HG02938 (cell line): ENCODE data around the gene NRXN2.

Source experiments
- ATAC-seq: cut with Tn5 transposase; IDR thresholded peaks from one replicate; pipeline ENCODE4 v1.9.1; 2021; ENCODE audit warnings: mild to moderate bottlenecking, moderate library complexity; ENCODE audit not compliant: unreplicated experiment

Gene NRXN2

DNA sequence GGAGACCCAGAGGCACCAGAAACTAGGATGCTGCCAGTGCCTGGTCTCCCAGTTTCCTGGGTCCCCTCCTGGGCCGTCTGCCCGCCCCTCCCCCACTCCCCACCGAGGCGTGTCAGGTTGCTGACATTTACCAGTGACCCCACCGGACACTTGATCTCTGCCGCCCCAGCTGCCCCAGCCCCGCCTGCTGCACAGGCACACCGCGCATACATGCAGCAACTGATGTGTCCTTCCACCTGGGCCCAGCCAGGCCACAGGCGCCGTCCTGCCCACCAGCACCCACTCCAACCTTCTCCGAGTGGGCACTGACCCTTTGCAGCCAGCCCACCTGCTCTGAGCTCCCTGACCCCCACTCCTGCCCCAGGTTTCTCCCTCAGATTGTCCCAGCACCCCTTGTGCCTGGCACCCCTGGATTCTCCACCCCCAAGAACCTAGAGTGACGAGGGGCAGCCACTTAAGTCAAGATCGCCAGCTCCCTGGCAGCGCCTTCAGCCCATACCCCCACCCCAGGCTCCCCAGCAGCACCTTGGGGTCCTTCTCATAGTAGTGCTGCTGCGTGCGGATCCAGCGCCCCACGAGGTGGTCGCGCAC lies 36.2 kb upstream of the NRXN2 start:
- ATAC-seq: no peak

DNA sequence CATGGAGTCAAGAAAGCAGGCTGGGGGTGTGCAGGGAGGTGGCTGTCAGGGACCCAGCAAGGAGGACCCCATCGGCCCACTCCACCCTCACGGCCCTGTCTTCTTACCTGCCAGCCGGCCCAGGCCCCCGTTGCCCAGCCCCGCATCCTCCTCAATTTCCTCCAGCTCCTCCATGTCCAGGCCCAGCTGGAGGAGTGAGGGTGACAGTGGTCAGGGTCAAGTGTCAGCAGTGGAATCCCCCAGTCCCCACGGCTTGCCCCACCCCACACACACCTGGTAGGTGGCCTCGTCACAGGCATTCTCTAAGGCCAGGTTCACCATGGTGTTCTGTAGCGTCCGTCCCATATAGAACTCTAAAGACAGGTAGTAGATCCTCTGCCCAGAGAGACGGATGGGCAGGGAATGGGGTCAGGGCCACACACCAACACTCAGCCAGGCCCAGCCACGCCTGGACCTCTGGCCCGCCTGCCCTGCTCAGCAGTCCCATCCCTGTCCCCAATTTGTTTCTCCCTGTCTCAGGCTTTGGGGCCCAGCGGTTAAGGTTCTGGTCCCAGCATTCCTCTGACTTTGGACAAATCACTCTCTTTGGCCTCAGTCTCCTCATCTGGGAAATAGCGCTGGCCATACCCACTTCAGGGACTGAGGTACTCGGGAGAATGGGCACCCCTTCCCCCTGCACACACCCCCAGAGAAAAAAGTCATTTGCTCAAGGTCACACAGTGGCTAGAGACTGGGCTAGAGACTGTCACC lies 35.5 kb upstream of the NRXN2 start:
- ATAC-seq: no peak

DNA sequence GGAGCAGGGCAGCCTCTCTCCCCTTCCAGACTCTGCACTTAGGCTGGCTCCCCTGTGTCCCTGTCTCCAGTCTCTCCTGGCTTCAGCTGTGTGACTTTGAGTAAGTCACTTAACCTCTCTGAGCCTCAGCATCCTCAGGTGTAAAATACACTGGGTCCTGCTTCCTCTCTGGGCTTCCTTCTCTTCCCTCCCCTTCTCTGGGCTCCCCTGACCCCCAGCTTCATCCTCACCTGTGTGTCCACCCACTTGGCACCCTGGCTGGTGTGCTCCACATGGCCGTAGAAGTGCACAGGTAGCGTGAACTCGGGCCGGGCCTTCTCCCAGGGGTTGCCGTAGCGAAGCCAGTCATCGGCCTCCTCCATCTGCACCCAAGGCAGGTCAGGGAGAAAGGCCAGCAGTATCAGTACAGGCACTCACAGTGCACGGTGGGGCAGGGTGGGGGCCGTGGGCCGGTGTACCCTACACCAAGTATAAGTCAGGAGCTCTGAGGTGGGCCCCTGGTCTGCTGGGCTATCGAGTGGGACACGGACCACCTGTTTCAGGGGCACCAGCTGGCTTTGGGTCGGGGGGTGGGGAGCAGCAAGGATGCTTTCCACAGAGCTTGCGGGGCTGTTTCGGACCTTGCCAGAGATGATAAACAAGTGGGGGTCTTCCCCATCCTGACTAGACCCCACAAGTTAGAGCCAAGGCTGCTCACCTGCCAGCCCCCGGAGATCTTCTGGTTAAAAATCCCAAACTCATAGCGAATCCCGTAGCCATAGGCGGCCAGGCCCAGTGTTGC lies 34.7 kb upstream of the NRXN2 start:
- ATAC-seq: no peak

DNA sequence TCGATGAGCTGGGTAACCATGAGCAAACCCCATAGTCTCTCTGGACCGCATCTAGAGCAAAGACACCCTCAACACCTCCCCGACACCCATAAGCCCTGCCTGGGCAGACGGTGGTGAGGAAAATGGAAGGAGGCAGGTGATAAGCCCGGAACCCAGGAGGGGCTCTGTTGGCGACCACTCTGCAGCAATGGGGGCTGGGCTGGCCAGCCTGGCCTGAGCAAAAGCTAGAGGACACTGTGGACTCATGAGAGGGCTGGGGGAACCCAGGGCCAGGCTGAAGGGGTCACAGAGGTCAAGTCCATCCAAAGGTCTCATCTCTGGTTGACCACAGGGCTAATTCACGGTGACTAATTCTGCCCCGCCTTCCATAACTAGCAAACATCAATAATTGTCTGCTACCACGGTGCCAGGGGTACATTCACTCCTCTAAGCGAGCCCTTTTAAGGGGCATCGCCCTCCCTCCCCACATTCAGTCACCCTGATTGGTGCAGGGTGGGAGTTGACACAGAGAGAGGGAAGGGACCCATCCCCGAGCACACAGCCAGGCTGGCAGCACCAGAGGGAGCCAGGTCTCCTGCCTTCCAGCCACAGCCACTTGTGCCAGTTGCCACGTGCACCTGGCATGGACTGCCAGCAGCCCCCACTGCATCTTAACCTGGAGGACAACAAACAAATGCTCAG lies 32.8 kb upstream of the NRXN2 start:
- ATAC-seq: no peak

DNA sequence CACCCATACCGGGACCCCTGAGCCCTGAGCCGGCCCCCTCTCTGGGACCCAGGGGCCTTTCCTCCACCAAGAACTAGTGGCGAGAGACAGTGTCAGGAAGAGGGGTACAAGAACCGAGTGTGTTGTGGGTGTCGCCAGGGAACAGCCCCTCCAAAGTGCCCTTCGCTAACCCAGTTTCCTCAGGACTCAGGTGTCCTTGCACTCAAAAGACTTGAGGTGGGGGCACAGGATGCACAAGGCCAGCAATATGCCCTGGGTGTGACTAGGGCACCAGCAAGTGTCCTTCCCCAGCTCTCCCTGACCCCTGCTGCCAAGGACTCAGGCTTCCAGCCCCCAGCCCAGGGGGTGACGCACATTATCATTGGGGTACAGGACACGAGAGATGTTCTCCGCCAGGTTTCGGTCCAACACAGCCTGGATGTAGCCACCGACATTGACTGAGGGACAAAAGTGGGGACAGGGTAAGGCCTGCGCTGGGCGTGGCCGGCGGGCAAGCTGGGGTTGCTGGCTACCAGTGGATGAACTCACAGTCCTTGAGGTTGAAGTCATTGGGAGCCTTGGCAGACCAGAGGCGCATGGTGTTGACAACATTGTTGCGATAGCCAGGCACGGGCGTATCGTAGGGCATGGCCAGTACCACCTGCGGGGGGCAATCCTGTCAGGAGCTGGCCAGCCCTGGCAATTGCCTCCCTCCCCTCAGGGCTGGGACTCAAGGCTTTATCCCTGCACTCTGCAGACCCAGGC lies 32.1 kb upstream of the NRXN2 start:
- no peak for ATAC-seq

DNA sequence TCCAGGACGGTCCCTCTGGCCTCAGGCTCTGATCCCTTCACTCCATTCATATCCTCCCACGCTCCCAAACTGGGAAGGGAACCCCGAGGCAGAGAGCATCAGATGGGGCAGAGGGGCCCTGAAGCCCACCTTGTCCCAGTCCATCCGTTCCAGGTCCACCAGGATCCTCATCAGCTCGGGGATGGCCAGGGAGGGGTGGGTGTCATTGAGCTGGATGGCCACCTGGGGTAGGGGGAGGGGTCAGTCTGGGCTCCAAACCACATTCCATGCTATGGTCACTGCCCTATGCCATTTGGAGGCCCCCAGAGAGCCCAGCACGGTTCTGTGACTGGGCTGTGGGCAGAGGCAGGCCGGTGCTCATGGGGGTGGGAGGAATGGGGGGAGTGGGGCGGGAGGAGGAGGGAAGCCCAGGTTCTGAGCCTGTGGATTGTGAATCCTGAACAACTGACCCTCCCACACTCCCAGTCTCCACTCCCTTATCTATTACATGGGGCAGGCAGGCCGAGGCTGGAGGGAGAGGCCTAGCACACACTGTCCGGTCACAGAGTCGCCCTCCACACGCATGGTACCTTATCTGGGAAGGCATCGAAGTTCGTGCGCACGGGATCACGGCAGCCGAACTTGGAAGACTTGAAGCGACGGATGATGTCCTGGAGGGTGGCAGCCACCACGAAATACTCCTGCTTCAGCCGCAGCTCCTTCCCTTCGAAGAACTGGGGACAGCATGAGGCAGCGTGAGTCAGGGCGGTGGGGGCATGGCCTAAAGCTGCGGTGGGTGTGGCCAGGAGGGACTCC lies 31.3 kb upstream of the NRXN2 start:
- ATAC-seq: no peak

DNA sequence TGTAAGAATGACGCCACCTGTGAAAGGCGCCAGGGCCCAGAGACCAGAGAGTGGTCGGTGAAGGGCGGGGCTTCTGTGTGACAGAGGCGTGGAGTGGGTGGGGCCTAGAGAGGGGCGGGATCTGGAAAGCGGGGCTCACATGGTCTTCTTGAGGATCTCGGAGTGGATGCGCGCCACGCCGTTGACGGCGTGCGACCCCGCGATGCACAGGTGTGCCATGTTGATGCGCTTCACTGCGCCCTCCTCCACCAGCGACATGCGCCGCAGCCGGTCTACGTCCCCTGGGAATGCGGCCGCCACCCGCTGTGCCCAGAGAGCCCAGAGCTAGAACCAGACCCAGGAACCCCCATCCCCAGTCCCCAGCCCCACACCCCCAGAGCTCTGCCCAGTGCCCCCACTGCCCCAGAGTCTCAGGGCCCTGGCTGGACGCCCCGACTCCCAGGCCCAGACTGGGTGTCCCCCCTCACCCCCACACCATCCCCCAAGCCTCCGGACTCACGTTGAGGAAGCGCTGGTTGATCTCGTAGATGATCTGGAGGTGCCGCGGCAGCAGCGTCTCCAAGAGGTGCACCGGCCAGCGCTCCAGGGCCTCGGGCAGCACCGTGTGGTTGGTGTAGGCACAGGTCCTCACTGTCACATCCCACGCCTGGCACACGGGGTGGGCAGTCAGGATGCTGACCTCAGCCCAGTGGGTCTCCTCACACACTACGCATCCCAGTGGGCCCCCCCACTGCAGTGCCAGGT lies 30.6 kb upstream of the NRXN2 start:
- ATAC-seq: no peak

DNA sequence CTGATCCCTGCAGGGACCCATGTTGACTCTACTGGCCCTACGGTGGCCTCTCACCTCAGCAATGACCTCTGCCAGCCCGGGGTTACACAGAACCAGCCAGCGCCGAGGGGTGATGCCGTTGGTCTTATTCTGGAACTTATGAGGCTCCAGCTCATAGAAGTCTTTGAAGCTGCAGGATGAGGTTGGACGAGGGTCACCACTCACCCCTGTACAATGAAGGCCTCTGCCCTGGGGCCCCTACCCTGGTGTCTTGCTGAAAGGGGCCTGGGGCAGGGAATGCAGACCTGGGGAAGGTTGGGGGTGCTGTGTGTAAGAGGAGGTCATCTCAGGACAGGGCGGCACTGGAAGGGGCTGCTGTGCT lies 30.0 kb upstream of the NRXN2 start:
- ATAC-seq: no peak

DNA sequence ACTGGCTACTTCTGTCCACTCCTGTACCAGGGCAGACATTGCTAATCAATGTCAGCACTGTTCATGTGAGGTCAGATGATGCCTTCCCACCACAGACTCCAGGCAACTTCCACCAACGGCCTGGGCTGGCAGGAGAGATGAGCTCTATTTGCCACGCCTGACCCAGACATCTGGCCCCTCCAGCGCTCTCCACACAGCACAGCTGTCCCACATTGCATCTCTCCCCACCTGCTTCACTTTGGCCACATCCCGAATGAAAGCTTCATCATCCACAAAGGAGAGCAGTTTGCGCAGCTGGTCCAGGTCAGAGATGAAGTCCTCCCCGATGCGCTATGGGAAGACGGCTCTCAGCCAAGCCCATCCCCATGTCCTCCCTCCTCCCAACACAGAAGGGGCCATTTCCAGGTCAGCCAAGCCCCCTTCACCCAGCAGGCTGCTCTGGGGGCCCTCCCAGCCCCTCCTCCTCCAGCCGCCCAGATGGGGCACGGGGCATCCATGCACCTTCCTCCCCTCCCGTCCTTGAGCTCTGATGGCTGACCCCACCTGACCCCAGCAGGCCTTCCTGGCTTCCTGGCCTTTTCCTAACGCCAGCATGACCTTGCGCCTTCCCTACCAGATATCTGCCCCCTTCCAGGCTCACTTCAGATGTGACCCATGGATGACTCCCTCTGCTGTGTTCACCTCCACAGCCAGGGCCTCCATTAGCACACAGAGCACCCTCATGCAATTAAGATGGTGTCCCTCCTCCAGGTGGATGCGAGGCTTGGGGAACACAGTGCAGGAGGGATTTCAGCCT lies 29.4 kb upstream of the NRXN2 start:
- ATAC-seq: no peak

DNA sequence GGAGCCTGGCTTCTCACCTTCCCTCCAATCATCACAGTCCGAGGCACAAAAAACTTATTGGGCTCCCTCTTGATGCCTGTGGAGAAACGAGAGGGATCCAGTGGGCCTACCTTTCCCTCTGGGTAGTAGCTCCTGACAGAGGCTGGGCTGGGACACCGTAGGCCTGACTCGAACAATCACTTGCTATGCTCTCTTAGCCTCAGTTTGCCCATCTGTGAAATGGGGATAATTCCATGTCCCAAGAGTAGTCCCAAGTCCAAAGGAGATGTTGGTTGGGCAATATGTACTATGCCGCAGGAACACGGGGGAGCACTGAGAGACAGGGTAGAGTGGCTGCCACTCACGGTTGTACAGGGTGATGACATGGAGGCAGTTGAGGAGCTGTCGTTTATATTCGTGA lies 28.6 kb upstream of the NRXN2 start:
- no peak for ATAC-seq

DNA sequence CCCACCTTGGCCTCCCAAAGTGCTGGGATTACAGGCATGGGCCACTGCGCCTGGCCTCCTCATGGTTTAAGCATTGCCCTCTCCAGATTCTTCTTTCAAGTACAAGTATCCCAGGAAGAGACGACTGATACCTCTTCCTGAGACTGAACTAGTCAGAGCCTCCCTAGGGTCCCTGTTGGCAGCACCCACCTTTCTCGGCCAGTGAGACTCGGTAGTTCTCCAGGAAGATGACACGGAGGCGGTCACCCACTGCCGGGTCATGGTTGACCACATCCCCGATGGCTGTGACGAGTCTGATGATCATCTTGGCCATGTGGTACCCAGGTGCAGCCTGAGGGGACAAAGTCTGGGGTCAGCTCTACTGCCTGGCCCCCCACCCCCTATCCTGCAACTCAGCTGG lies 28.1 kb upstream of the NRXN2 start:
- ATAC-seq: no peak

DNA sequence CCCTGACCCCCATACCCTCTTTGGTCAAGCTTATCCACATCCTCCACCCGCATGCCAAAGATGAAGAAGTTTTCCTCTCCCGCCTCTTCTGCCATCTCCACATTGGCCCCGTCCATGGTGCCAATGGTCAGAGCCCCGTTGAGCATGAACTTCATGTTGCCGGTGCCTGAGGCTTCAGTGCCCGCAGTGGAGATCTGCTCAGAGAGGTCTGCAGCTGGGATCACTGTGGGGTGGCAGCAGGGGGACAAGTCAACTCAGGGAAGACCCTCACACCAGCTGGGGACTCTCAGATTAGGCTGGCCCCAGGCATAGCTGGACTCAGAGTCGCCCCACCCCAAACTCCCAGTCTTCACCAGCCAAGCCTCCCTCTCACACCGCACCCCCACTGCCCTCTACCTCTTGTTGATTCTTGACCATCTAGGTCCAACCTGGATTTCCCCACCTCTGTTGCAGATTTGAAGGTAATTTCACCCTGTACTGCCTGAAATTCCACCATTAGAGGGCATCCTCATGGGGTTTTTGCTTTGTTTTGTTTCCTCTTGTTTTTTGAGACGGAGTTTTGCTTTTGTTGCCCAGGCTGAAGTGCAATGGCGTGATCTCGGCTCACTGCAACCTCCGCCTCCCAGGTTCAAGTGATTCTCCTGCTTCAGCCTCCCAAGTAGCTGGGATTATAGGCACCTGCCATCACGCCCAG lies 27.5 kb upstream of the NRXN2 start:
- ATAC-seq: no peak

DNA sequence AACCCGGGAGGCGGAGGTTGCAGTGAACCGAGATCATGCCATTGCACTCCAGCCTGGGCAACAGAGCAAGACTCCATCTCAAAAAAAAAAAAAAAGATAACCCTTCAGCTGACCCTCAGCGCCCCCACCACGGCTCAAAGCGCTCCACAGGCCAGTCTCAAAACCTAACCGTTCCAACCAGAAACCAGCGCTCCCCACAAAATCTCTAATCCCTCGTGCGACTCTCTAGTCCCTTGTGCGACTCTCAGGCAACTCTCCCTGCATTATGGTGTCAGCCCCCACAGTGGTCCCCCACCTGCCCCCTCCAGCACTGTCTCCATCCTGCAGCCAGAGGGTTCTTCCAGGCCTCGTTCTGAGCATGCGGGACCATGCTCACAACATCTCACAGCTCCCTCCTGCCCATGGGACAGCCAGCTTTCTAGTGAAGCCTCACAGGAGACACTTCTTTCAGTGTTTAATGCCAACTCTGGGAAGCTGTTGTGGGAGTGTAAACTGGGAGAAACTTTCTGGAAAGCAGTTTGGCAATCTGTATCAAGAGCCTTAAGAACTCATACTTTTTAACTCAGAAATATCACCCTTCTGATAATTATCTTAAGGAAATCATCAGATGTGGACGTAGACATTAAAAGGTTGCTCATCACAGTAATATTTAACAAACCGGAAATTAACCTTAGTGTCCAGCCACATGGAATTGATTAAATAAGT lies 25.1 kb upstream of the NRXN2 start:
- no peak for ATAC-seq

DNA sequence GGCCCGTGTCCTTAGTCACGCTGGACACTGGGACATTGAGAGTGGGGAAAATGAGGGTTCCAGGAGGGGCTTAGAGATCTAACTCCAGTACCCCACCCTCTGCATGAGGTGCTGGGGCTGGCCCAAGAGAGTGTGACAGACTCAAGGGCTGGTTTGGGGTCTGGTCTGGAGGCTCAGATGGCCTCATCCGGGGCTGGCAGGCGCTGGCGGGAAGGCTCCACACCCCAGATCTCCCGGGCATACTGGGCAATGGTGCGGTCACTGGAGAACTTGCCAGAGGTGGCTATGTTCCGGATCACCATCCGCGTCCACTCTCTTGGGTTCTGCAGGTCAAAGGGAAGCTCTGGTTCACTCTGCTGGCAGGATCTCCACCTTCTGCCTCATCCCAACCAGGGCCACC lies 23.5 kb upstream of the NRXN2 start:
- ATAC-seq: no peak

DNA sequence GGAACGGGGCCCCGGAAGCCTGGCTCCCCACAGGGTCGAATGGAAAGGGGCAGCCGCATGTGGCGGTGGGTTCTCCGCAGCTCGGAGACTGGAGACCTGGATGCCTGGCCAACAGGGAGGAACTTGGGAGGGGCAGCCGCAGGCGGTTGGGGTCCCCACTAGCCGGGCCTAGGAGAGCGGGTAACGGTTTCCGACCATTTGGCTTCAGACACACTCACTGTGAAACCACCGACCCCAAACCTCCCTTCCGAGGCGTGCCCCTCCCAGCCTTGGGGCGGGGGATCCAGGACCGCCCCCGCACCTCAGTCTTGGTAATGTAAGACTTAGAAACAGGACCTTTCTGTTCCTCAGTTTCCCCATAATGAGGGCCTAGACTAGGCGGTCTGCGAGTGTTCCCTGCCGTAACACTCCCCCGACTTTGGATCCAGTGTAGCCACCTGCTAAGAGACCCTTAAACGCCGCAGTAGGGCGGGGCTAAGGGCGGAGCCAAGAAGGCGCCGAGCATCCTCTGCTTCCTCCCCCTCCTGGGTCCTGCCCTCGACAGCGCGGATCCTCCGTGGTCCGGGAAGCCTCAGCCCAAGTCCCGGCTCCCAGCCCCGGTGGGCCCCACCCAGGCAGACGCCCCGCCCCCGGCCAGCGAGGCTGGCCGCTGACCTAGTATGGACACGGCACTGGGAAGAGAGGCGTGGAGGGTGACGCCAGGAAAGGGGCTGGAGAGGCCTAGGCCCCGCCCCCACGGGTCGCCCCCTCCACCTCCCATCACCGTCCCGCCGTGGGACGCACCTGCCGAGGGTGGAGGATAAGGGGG lies 22.7 kb upstream of the NRXN2 start:
- ATAC-seq: no peak

DNA sequence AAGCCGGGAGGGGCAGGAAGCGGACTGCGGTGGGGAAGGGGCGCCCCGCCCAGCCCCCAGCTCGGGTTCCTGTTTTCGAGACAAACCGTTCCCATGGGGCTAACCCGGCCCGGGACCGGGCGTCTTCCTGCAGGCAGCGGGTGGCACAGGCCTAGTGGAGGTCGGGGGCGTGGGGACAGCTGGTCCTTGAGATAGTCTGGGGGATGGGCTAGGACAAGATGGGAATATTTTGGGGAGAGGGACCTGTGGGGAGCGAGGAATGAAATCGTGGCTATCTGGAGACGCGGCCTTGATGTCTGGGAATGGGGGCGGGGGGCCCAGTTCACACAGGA lies 22.2 kb upstream of the NRXN2 start:
- no peak for ATAC-seq
